ENCODE data around the gene GTPBP4. TPM values are rescaled to one million over a fixed set of nuclear protein-coding genes. Genes with fewer than 3 reads are reported as not detected.
A peak's percentile ranks its signal among the peaks of the same experiment; 100 is the strongest.

GTPBP4 gene
- total RNA-seq, 6 experiments from 2014 or later = 6.6 to 18.6 (median 15.4) TPM

DNA sequence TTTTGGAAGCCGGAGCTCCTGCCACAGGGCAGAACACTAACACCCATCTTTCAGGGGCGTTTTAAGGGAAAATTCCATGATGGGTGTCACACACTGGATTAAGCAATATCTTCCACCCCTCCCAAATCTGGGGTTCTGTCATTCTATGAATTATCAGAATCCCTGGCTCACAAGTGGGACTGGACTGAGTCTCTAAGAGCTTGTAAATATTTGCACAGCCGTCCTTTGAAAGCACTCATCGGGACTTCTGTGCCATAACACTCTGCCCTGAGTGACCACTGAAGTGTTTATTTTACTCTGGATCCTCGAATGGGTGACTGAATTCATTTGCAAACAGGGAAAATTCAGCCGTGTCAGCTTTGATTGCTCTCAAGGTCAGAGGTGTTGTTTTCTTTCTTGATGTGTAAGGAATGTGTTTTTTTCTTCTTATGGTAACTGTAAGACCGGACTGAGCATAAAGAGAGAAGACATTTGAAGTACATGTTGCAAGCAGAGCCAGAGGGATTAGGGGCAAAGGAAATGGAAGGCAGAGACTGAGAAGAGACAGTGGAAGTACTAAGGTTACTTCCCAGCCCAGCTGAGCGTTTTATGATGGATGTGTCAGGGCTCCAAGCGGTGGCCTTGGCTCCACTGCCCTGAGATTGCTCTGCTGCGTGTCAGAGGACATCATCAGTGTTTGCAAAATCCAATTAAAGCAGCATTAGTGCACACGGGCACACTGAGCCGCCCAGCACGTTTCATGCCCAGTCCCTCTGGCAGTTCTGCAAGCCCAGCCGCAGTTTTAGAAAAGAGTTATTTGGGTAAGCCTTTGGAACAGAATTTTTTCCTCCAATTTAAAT, 17.7 kb upstream of the GTPBP4 start:
- DNase-seq = peak in 2 of 3 donors; percentile 57 to 64
- Histone ChIP-seq H3K4me3 (peak overlapping the region in 1 of 3 donors; percentile 22), H3K27me3 (no peaks in the 10 kb centered on the region), H3K9me3 (no peaks in the 10 kb centered on the region), H3K27ac (peak overlapping the region in 2 of 3 donors; percentile 5 to 64), H3K36me3 (no peaks in the 10 kb centered on the region), H3K4me1 (peaks cover 0 to 25% (median 9%) of the 10 kb centered on the region in 4 donors)
- 14% methylated on average over 13 of the region's 14 CpGs for WGBS (ENCODE audit: insufficient coverage, low coverage, low lambda C conversion rate, missing lambda C conversion rate)
- ATAC-seq = peak; percentile 73 to 82 (median 80)
- intact Hi-C loops (cut with DNase I) = no loop called here
- TF ChIP-seq CTCF (IDR thresholded peaks at IDR 0.05) = no peak
- no peak for TF ChIP-seq POLR2A (IDR thresholded peaks at IDR 0.05)

DNA sequence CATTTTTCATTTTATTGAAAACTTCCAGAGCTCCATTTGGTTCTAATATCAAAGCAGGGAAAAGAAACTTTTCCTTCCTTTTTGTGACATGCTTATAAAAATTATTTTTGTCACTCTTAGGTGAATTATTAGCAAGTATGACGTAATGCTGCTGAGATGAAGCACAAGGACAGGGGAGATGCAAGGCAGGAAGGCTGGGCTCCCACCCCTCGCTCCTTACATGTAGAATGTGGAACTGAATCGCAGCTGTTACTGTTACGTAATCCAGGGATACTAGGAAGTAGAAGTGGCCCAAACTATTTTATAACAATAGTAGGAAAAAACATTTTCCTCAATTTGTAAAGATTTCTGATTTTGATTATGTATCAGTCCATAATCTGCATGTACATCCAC, 17.1 kb upstream of the GTPBP4 start:
- intact Hi-C loops (cut with DNase I) = no loop called here
- H3K4me3 ChIP-seq = peak overlapping the region in 1 of 3 donors; percentile 22
- H3K9me3 ChIP-seq = no peaks in the 10 kb centered on the region
- 10% methylated on average over 4 of the region's 4 CpGs for WGBS (ENCODE audit: insufficient coverage, low coverage, low lambda C conversion rate, missing lambda C conversion rate)
- H3K27ac ChIP-seq = peak overlapping the region in 1 of 3 donors; percentile 64
- no peaks in the 10 kb centered on the region for H3K36me3 ChIP-seq
- H3K27me3 ChIP-seq = no peaks in the 10 kb centered on the region
- ATAC-seq = peak; percentile 46 to 54 (median 51)
- DNase-seq = no peak
- peaks cover 0 to 25% (median 9%) of the 10 kb centered on the region in 4 donors for H3K4me1 ChIP-seq
- TF ChIP-seq POLR2A (IDR thresholded peaks at IDR 0.05) = no peak
- TF ChIP-seq CTCF (IDR thresholded peaks at IDR 0.05) = no peak

- ATAC-seq (peak; percentile 59 to 79 (median 69)), DNase-seq (peak in 2 of 3 donors; percentile 58 to 65)
- H3K9me3 ChIP-seq = no peaks in the 10 kb centered on the region
- no peaks in the 10 kb centered on the region for H3K27me3 ChIP-seq
- TF ChIP-seq CTCF (IDR thresholded peaks at IDR 0.05) = no peak
- no peak for TF ChIP-seq POLR2A (IDR thresholded peaks at IDR 0.05)
- intact Hi-C loops (cut with DNase I) = no loop called here
- no peaks in the 10 kb centered on the region for H3K36me3 ChIP-seq
- H3K4me1 ChIP-seq = peaks cover 0 to 25% (median 9%) of the 10 kb centered on the region in 4 donors
- H3K27ac ChIP-seq = peak overlapping the region in 1 of 3 donors; percentile 64
- peak overlapping the region in 1 of 3 donors; percentile 22 for H3K4me3 ChIP-seq
- 34% methylated on average over 11 of the region's 12 CpGs for WGBS (ENCODE audit: insufficient coverage, low coverage, low lambda C conversion rate, missing lambda C conversion rate)
These were observed 16.6 kb upstream of the GTPBP4 start for GRCh38 chr10:971613-972012.

GRCh38 chr10:972763-973162, 15.5 kb upstream of the GTPBP4 start:
- no peak overlapping the region for H3K27ac ChIP-seq
- H3K27me3 ChIP-seq = no peaks in the 10 kb centered on the region
- intact Hi-C loops (cut with DNase I) = no loop called here
- no peaks in the 10 kb centered on the region for H3K36me3 ChIP-seq
- H3K4me1 ChIP-seq = peaks cover 0 to 25% (median 9%) of the 10 kb centered on the region in 4 donors
- no peak overlapping the region for H3K4me3 ChIP-seq
- TF ChIP-seq POLR2A (IDR thresholded peaks at IDR 0.05) = no peak
- TF ChIP-seq CTCF (IDR thresholded peaks at IDR 0.05) = no peak
- no peak for DNase-seq
- no peaks in the 10 kb centered on the region for H3K9me3 ChIP-seq
- WGBS (ENCODE audit: insufficient coverage, low coverage, low lambda C conversion rate, missing lambda C conversion rate) = 91% methylated on average over 6 of the region's 8 CpGs
- no peak for ATAC-seq

All from right lobe of liver (tissue), 6 donors.